HG03342 (cell line): ENCODE measurements around the gene EDIL3.

Source experiments
- ATAC-seq: cut with Tn5 transposase; IDR thresholded peaks from one replicate; pipeline ENCODE4 v1.9.1; 2021; ENCODE audit warnings: mild to moderate bottlenecking, moderate library complexity; ENCODE audit not compliant: unreplicated experiment

EDIL3 gene

DNA sequence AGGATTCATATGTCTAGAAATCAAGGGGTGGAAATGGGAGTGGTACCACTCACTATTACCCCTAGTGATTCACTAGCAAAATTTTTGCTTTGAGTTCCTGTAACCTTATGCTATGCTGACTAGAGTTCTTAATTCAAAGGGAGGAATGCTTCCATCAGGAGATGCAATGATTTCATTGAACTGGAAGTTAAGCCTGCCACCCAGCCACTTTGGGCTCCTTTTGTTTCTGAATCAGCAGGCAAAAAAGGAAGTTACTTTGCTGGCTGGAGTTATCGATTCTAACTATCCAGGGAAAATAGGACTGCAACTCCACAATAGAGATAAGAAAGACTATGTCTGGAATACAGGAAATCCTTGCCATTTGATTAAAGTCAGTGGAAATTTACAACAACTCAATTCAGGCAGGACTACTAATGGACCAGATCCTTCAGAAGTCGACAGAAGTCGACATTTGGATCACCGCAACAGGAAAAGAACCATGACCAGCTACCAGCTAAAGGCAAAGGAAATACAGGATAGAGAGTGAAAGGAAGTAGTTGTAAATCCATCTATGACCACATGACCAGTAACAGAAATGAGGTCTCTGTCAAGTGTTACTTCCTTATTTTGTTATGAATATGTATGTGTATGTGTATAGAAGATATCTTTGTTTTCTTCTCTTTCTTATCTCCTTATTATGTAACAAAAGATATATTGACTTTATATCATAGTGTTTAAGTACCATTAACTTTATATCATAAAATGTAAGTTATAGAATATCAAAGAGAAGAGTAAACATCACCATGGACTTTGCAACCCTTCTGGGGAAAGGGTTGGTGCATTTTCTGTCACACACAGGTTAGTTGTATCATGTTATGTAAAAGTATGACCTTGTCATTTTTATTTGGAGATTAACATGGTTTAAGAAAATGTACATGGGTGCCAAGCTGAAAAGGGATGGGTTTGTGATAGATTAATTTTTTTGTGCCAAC lies 465.3 kb downstream of the EDIL3 start:
- ATAC-seq, result peak; percentile 85

DNA sequence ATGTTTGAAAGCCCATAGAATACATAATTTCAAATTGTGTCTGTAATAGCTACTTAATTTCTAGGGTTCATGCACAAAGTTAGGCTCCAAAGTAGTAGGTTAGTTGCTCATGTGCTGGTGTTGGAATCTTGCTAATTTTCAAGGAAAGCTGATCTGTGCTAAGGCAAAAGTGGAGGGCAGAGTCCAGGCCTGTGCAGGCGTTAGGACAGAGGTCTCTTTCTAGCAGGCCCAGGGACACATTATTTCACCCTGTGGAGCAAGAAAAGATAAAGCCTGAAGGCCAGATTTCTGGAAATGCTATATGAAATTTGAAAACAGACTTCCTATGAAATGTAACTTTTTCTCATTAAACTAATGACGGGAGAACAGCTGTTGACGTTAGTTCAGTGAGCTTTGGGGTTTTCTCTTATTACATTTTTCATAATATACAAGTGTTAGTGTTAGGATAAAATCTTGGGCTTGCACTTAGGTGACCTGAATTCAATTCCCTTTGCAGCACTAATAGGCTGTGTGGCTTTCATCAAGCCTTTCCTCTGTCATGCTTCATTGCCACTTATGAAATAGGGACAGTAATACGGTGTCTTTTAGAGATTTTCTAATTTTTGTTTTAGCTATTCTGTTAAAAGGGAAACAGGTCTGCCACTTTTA lies 467.3 kb downstream of the EDIL3 start:
- no peak for ATAC-seq

DNA sequence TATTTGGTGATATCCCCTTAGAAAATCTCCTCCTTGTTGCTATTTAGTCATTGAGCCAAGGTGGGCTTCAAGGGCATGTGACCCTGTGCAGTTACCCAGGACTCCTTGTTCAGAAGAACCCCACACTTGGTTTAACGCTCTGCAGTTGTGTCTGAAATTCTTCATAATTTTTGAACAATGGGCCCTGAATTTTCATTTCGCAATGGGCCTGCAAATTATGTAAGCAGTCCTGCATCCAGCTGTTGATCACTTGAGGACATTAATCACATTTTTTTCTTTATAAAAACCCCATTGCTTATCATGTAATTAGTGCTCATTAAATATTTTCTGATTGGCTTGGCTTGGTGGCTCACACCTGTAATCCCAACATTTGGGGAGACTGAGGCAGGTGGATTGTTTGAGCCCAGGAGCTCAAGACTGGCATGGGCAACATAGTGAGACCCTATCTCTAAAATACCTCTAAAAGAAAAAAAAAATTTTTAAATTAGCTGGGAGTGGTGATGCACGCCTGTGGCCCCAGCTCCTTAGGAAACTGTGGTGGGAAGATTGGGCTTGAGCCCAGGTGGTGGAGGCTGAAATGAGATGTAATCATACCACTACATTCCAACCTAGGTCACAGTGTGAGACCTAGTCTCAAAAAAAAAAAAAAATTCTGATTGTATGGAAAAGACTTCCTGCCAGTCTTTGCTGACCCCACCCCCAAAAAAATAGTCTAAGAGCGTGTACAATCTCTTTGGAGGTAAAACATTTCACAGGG lies 469.8 kb downstream of the EDIL3 start:
- ATAC-seq, result no peak

DNA sequence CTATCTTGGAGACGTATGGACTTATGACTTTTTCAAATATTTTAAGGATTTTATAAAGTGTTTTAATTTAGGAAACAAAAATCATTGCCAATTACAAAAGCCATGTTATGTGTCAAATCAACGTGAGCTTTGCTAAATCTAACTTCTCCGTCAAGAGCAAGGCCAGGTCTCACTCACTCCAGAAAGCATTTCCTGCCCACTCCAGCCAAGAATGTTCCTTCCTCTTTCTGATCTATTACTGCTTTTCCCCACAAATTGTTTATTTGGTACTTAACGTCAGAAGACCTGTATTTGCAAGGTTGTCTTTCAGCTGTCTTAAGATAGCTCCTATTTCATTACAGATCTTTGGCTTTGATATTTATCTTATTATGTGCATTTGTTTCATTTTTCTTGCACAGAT lies 470.5 kb downstream of the EDIL3 start:
- ATAC-seq, result no peak

GRCh38 chr5:83913593-83913992 lies 471.1 kb downstream of the EDIL3 start:
- no peak for ATAC-seq

DNA sequence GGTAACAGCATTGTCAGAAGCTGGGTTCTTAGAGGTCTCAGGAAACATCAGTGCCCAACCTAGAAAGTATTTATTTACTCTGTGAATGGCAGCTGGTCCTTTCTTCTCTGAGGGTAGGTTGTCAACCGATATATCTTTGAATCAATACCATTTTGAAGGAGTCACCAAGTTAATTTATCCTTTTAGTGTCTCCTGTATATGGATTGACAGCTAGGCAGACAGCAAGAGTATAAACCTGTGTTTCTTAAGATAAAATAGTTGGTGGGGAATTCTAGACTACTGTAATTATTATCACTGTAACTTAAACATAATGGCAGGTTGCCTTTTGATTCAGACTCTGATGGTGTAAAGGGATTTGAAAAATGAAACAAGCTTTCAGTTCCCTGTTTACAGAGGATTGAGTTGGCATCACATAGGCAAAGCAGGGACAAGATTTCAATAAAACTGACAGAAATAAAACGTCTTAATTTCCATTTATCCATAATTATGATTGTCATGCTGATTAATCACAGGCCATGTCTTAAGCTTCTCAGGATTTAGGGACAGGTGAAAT lies 473.2 kb downstream of the EDIL3 start:
- no peak for ATAC-seq

DNA sequence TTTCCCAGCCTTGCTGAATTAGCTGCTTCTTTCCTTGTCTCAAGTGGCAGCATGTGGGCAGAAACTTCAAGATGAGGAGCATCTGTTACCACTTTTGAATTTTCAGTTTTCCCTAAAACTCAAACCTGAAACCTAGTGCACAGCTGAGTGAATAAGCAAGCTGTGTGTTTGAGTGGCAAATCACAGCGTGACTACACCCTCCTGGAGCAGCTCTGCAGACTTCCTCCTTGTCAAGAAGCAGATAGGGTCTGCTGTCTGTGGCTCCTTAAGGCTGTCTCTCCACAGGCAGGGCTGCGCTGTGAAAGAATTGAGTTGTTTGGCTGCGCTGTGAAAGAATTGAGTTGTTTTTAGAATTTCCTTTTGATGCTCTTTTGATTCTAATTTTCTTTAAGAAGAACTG lies 484.4 kb downstream of the EDIL3 start:
- ATAC-seq, result no peak

- ATAC-seq, result no peak
Observed at GRCh38 chr5:83899326-83899970, 485.2 kb downstream of the EDIL3 start.

- ATAC-seq, result no peak
Observed at GRCh38 chr5:83895860-83896259, 488.8 kb downstream of the EDIL3 start.

GRCh38 chr5:83891261-83891660 lies 493.4 kb downstream of the EDIL3 start:
- no peak for ATAC-seq
